HCT116 (cell line): ENCODE measurements around the gene CBX1. TPM values are rescaled to one million over a fixed set of nuclear protein-coding genes. Genes with fewer than 3 reads are reported as not detected.

ENCODE experiments used
- ATAC-seq: fragments of 200-7000 bp; cut with Tn5 transposase; 2 replicates; pipeline ENCODE4 v1.9.1; 2020; ENCODE audit warnings: mild to moderate bottlenecking, moderate library complexity
- BruUV-seq: library from RNA; stranded (reverse); fragments of 400-500 nt; replicated peaks from 2 replicates; lab custom pipeline; 2021; lab: Mats Ljungman, UMichigan
- CTCF ChIA-PET: fragments of 300-600 bp; sonication (Branson Sonifier 250); formaldehyde crosslinking; loops from one replicate; lab custom pipeline; 2021; ENCODE audit warnings: antibody characterized with exemption; lab: Charles Lee
- POLR2A ChIA-PET: fragments of 300-600, 350-600 bp; sonication (Branson Sonifier 250); formaldehyde crosslinking; loops from one replicate; lab custom pipeline; 2021; ENCODE audit warnings: antibody characterized with exemption; lab: Charles Lee
- RAD21 ChIA-PET, 2 experiments: fragments of 300-600 bp; sonication (Branson Sonifier 250); formaldehyde crosslinking; loops; one replicate each; lab custom pipeline; 2023; ENCODE audit warnings: low total read pairs in 2 of 2; ENCODE audit not compliant: uncharacterized antibody in 2 of 2, unreplicated experiment in 2 of 2, low non-redundant PET in 1 of 2; lab: Charles Lee
- DNase-seq: peaks from one replicate; pipeline ENCODE4 v3.0.0-alpha.2; 2010; ENCODE audit warnings: low read depth, low spot score
- H2AFZ ChIP-seq: fragments of 200-600 bp; shearing (Covaris generic), sonication (generic); 2 replicates; pipeline ENCODE4 v1.6.1; 2017; ENCODE audit warnings: low read depth, mixed run types, mixed read lengths, antibody characterized with exemption, low read length; ENCODE audit not compliant: poor library complexity, severe bottlenecking
- H3K27ac ChIP-seq: 2 replicates; pipeline ENCODE4 v1.5.1; 2012; ENCODE audit warnings: low read depth, low read length
- H3K27me3 ChIP-seq: fragments of 200-600 bp; sonication (generic); 2 replicates; pipeline ENCODE4 v1.6.1; 2016; ENCODE audit warnings: mixed run types, low read length, mixed read lengths; ENCODE audit not compliant: insufficient read depth
- H3K36me3 ChIP-seq, 2 experiments: fragments of 200-500 bp in 1 of 2; fragments of 200-600 bp in 1 of 2; sonication (Bioruptor generic) in 1 of 2; sonication (generic) in 1 of 2; 2 replicates each; pipeline versions ENCODE4 v1.5.1 to v1.6.1; 2014 to 2016; ENCODE audit warnings: low read length in 2 of 2, inconsistent platforms in 1 of 2, mixed read lengths in 1 of 2, mixed run types in 1 of 2; ENCODE audit not compliant: insufficient read depth in 2 of 2, control insufficient read depth in 1 of 2
- H3K4me1 ChIP-seq, 2 experiments: fragments of 200-600 bp in 1 of 2; sonication (generic) in 1 of 2; 2 replicates each; pipeline versions ENCODE4 v1.5.1 to v1.6.1; 2012 to 2017; ENCODE audit warnings: low read length in 2 of 2, inconsistent platforms in 1 of 2, mild to moderate bottlenecking in 1 of 2, mixed read lengths in 1 of 2, mixed run types in 1 of 2, moderate library complexity in 1 of 2; ENCODE audit not compliant: insufficient read depth in 2 of 2, control insufficient read depth in 1 of 2
- H3K4me2 ChIP-seq: fragments of 200-600 bp; sonication (generic); 2 replicates; pipeline ENCODE4 v1.6.1; 2017; ENCODE audit warnings: mixed run types, low read length, mixed read lengths
- H3K4me3 ChIP-seq, 2 experiments: fragments of 200-600 bp in 1 of 2; sonication (generic) in 1 of 2; replicated peaks in 1 of 2; 2 replicates each; pipeline ENCODE4 v1.5.1; 2011 to 2016; ENCODE audit warnings: low read length in 2 of 2, control low read depth in 1 of 2, low read depth in 1 of 2, mild to moderate bottlenecking in 1 of 2, mixed read lengths in 1 of 2, mixed run types in 1 of 2
- H3K79me2 ChIP-seq: fragments of 200-600 bp; sonication (generic); 2 replicates; pipeline ENCODE4 v1.6.1; 2017; ENCODE audit warnings: mild to moderate bottlenecking, mixed run types, low read length, moderate library complexity, mixed read lengths; ENCODE audit not compliant: insufficient read depth
- H3K9ac ChIP-seq: fragments of 200-600 bp; sonication (generic); 2 replicates; pipeline ENCODE4 v1.6.1; 2016; ENCODE audit warnings: low read length, mixed read lengths
- H3K9me2 ChIP-seq: fragments of 200-600 bp; sonication (generic), shearing (Covaris generic); 2 replicates; pipeline ENCODE4 v1.6.1; 2017; ENCODE audit warnings: mixed run types, mild to moderate bottlenecking, moderate library complexity; ENCODE audit not compliant: insufficient read depth
- H3K9me3 ChIP-seq, 2 experiments: fragments of 200-500 bp in 1 of 2; fragments of 200-600 bp in 1 of 2; sonication (Bioruptor generic) in 1 of 2; sonication (generic) in 1 of 2; 2 replicates each; pipeline ENCODE4 v1.6.1; 2014 to 2017; ENCODE audit warnings: low read length in 2 of 2, mixed read lengths in 2 of 2, inconsistent platforms in 1 of 2, low read depth in 1 of 2, mild to moderate bottlenecking in 1 of 2, mixed run types in 1 of 2, moderate library complexity in 1 of 2; ENCODE audit not compliant: control insufficient read depth in 1 of 2, insufficient read depth in 1 of 2
- H4K20me1 ChIP-seq: fragments of 200-600 bp; sonication (generic), shearing (Covaris generic); 2 replicates; pipeline ENCODE4 v1.6.1; 2017; ENCODE audit warnings: mixed run types, mild to moderate bottlenecking, moderate library complexity; ENCODE audit not compliant: insufficient read depth
- CBX3 ChIP-seq: IDR thresholded peaks from 2 replicates; pipeline ENCODE4 v1.6.1; 2012; ENCODE audit warnings: low read depth
- CTCF ChIP-seq, 3 experiments: fragments of 200-600 bp in 1 of 3; sonication (generic) in 1 of 3; IDR thresholded peaks in 2 of 3; conservative IDR thresholded peaks in 1 of 3; 2 replicates each; pipeline ENCODE4 v1.5.1; 2012 to 2017; ENCODE audit warnings: low read depth in 2 of 3, low read length in 2 of 3, antibody characterized with exemption in 1 of 3, borderline replicate concordance in 1 of 3, control low read depth in 1 of 3, mild to moderate bottlenecking in 1 of 3, mixed read lengths in 1 of 3, mixed run types in 1 of 3, moderate library complexity in 1 of 3; ENCODE audit not compliant: insufficient read depth in 1 of 3
- EGR1 ChIP-seq: IDR thresholded peaks from 2 replicates; pipeline ENCODE4 v1.6.1; 2012; ENCODE audit warnings: low read depth
- ELF1 ChIP-seq: IDR thresholded peaks from 2 replicates; pipeline ENCODE4 v1.6.1; 2012; ENCODE audit warnings: low read depth, borderline replicate concordance
- EZH2 ChIP-seq: fragments of 200-600 bp; sonication (generic); IDR thresholded peaks from 2 replicates; pipeline ENCODE4 v1.6.1; 2017; ENCODE audit warnings: antibody characterized with exemption, mixed run types
- EZH2phosphoT487 ChIP-seq: fragments of 200-600 bp; IDR thresholded peaks from 2 replicates; pipeline ENCODE4 v1.6.1; 2018; ENCODE audit warnings: antibody characterized with exemption, borderline replicate concordance
- POLR2A ChIP-seq: IDR thresholded peaks from 2 replicates; pipeline ENCODE4 v1.7.0; 2011; ENCODE audit warnings: borderline replicate concordance; ENCODE audit not compliant: insufficient read depth, insufficient read length; ENCODE audit errors: extremely low read depth
- POLR2AphosphoS5 ChIP-seq: IDR thresholded peaks from 2 replicates; pipeline ENCODE4 v1.6.1; 2011; ENCODE audit warnings: mild to moderate bottlenecking, low read depth, low read length, moderate library complexity
- ZNF274 ChIP-seq: fragments of 200-500 bp; sonication (Bioruptor generic); IDR thresholded peaks from 2 replicates; pipeline ENCODE4 v1.6.1; 2014; ENCODE audit warnings: mild to moderate bottlenecking, low read depth, low read length, inconsistent platforms
- intact Hi-C: fragments of 100-400 bp; cut with micrococcal nuclease; formaldehyde crosslinking; loops from 2 replicates; pipeline ENCODE4 v1.10.0; 2022
- total RNA-seq: library from RNA; stranded (reverse); gene quantifications from one replicate; pipeline ENCODE4 v1.2.1, GENCODE V29; 2021; ENCODE audit not compliant: unreplicated experiment

Gene CBX1
- total RNA-seq, 1 experiment from 2014 or later, result 136 TPM

- ChIA-PET POLR2A (interaction anchor here (1.1 kb wide), 1 partner anchor 80 kb away, joined by 3 read pairs; the partner anchor contains the start of gene NFE2L1), RAD21 (interaction anchor here in 1 of 2 experiments (0.7 to 1.0 kb wide), 2 partner anchors 31 to 102 kb away, joined by 3 to 4 read pairs; no protein-coding TSS in a partner anchor), CTCF (interaction anchor here (3.2 to 11.1 kb wide), 2 partner anchors 48 to 102 kb away, joined by 56 to 171 read pairs; no protein-coding TSS in a partner anchor)
- H3K27ac ChIP-seq, result no peak overlapping the region; the same call in 1 of the 2 replicates
- H2AFZ ChIP-seq, result no peak overlapping the region
- no peak overlapping the region for H3K4me2 ChIP-seq
- H3K4me1 ChIP-seq, result peaks cover 16 to 22% of the 10 kb centered on the region in 2 experiments
- intact Hi-C loops, result no loop called here
- DNase-seq (no peak), ATAC-seq (no peak)
- no TSS peak for BruUV-seq
- H4K20me1 ChIP-seq, result no peaks in the 10 kb centered on the region
- no peaks in the 10 kb centered on the region for H3K79me2 ChIP-seq
- no peak overlapping the region for H3K4me3 ChIP-seq
- 0 out of 4 replicates have a peak, but pooled peaks cover 0 to 2% of the 10 kb centered on the region in 2 experiments for H3K36me3 ChIP-seq
- no peaks in the 10 kb centered on the region for H3K9me3 ChIP-seq
- no peak overlapping the region for H3K9ac ChIP-seq
- no peaks in the 10 kb centered on the region for H3K27me3 ChIP-seq
- TF ChIP-seq EZH2 (no peak), ZNF274 (no peak), CTCF (IDR thresholded peaks at IDR 0.05 in 2 of 3, conservative IDR thresholded peaks at IDR 0.05 in 1 of 3; ENCODE audit: borderline replicate concordance in 1 of 3, insufficient read depth in 1 of 3, low read depth in 2 of 3, low read length in 2 of 3) (no peak), CBX3 (no peak), EZH2phosphoT487 (no peak), POLR2AphosphoS5 (no peak), EGR1 (no peak), POLR2A (no peak), ELF1 (no peak)
- no peaks in the 10 kb centered on the region for H3K9me2 ChIP-seq
These were observed 27.1 kb upstream of the CBX1 start for GRCh38 chr17:48128400-48128799.
